Sigmoid colon (tissue), 4 donors: ENCODE data around the gene CD93.

ENCODE experiments used
- CTCF ChIP-seq, 4 experiments: fragments of 450-650 bp in 3 of 4; fragments of 200-600 bp in 1 of 4; IDR thresholded peaks; one replicate each; pipeline ENCODE4 v1.5.1; 2016 to 2019; ENCODE audit warnings: antibody characterized with exemption in 4 of 4, mild to moderate bottlenecking in 3 of 4, moderate library complexity in 2 of 4
- EP300 ChIP-seq, 4 donors: sonication (generic); formaldehyde crosslinking; IDR thresholded peaks; one replicate each; pipeline ENCODE4 v1.6.1; 2017; ENCODE audit warnings: antibody characterized with exemption in 4 of 4

- no peak for TF ChIP-seq EP300 (IDR thresholded peaks at IDR 0.05)
- no peak for TF ChIP-seq CTCF (IDR thresholded peaks at IDR 0.05)
Observed at GRCh38 chr20:23049201-23050075, 36.7 kb downstream of the CD93 start, which contains the start of gene THBD.
